Muscle of back (tissue), 11 donors: Measurements from ENCODE around the gene OTX1. TPM values are rescaled to one million over a fixed set of nuclear protein-coding genes. Genes with fewer than 3 reads are reported as not detected.
"Not testable (repeated sequence)": the region's sequence is repeated elsewhere in the genome, so short reads cannot be mapped to it uniquely, and the experiment has no call there.

ENCODE experiments used
- DNase-seq, 3 donors: peaks; one replicate each; pipeline versions ENCODE4 v3.0.0 to v3.0.0-alpha.2; 2013
- polyA plus RNA-seq, 10 donors: library from polyadenylated mRNA; unstranded; fragments of 120-200 nt; gene quantifications; one replicate each; pipeline ENCODE4 v1.2.1, GENCODE V29; 2013; ENCODE audit not compliant: insufficient read length in 10 of 10

Gene OTX1
- polyA plus RNA-seq, 10 donors, result 0.95 to 1.3 TPM; not detected in 8

DNA sequence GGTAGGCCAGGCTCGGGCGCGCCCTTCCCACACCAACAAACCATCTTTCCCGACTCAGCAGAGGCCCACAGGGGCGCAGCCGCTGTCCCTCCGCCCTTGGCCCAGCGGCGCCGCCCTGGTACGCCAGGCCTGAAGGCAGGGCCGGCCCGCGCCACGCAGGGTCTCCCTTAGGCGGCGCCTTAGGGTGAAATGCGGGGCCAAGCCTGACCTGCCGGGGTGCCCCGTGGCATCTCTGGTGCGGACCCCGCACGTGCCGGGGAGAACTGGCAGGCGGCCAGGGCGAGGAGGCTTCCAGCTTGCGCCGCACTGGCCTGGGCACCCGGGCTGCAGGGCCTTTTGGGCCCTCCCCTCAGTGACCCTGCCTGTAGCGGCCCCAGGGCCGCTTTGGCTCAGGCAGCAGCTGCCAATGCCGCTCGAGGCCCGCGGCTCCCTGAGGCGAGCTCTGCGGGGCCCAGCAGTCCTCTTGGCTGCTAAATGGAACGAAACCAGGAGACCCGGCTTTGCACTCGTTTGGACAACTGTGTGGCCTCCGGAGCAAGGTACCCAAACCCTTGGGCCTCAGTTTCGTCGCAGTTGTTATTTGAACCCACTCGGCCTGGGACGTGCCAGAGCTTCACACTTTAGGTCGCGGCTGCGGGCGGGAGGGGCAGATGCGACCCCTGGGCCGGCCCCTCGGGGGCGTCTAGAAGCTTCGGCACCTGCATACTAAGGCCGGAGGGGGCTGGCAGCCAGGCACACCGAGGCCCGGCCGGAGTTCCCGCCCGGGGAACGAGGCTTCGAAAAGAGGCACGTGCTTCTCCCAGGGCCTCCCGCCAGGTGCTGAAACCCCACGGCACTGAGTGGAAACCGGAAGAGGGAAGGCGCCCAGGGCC, 8.5 kb downstream of the OTX1 start:
- peak in 1 of 3 donors; percentile 76 for DNase-seq

- peak in 1 of 3 donors; percentile 84 for DNase-seq
Measured at GRCh38 chr2:63059793-63060471, 9.3 kb downstream of the OTX1 start.

GRCh38 chr2:63060472-63060991, 9.9 kb downstream of the OTX1 start:
- no peak for DNase-seq

DNA sequence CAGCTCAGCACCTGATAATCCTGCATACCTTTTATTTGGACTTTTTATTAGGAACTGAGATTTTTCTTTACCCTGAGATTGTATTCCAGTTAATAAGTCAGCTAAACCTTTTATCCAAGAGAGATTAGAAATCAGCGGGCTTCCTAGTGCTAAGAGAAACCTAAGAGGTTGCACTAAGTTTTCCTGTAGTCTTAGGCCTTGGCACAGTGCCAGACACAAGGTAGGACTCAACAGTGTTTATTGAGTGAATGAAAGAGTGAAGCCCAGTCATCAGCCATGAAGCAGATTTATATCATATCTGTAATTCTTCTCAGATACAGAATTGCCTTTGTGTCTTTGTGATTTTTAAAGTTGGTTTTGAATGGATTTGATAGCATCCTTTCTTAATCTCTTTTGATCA, 13.6 kb downstream of the OTX1 start:
- DNase-seq, result no peak

GRCh38 chr2:63064661-63065060, 14.0 kb downstream of the OTX1 start:
- no peak for DNase-seq

GRCh38 chr2:63066265-63066664, 15.6 kb downstream of the OTX1 start:
- peak in 1 of 3 donors; percentile 4 for DNase-seq

DNA sequence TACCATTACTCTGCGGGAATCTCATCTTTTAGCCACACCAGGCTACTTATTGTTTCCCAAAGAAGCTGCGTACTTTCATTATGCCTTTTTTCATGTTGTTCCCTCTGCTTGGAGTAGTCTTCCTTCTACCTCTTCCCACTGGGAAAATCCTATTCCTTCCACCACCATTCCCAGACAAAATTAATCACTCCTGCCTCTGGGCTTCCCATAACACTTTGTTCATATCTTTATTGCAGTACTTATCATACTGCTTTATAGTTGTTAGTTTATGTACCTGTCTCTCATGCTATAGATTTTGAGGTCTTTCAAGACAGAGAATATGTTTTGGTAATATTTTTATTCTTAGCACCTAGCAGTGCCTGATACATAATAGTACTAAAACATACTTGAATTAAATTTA, 16.2 kb downstream of the OTX1 start:
- DNase-seq, result no peak

GRCh38 chr2:63071664-63072063, 21.0 kb downstream of the OTX1 start:
- no peak for DNase-seq

DNA sequence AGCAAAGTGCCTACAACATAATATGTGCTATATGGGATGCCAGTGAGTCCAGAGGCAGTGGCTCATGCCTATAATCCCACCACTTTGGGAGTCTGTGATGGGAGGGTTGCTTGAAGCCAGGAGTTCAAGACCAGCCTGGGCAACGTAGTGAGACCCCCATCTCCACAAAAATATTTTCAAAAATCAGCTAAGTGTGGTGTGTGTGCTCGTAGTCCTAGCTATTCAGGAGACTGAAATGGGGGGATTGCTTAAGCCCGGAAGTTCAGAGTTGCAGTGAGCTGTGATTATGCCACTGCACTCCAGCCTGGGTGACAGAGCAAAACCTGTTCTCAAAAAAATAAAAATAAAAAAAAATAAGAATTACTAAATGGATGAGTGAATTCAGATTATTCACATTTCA, 23.4 kb downstream of the OTX1 start:
- DNase-seq, result no peak

- DNase-seq, result not testable (repeated sequence)
Measured at GRCh38 chr2:63074399-63074798, 23.8 kb downstream of the OTX1 start.

DNA sequence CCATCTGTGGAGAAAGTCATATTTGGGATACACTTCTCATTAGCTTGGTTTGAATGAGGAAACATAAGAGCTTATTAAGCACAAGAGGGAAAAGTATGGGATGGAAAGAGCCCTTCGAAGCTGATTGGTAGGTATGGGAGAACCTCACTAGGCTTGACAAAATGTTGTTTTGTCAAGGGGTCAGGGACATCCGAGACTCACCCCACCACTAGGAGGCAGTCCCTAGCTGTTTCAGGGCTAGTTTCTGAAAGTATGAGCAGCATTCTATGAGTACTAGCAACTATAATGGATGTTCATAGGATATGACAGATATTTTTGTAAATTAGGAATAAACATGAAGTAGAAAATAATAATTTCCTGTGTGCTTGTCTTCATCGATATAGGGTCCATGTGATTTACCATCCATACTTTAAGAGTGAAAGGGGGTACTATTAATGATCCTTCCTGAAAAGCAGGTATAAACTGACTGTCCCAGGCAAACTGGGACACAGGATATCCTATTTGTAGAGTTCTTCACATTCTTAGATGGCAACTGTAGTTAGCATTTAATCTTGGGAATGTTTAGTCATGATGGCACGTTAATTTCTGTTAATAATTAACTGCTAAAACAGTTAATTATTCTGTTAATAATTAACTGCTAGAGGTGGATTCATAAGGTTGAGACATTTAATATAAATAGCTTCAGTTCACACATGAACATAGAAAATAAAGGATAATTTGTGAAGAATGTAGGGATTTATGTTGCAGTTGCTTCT, 28.4 kb downstream of the OTX1 start:
- no peak for DNase-seq

GRCh38 chr2:63081404-63081803, 30.8 kb downstream of the OTX1 start:
- DNase-seq, result no peak

DNA sequence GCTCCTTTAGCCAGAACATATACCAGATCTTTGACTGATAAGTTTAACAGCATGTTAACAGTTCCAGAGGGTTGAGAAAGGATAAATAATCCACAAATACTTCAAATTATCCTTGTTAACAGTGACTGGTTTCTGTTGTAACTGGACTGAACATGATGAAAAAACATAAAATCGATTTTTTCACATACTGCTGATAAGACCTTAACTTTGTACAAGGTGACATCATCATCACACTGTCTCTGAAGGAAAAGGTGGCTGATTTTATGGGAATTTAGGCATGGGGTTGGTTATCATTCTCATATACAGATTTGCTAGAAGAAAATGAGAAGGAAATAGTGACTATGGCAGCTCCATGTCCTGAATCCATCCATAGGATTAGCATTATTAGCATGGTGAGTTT, 36.1 kb downstream of the OTX1 start:
- no peak for DNase-seq

DNA sequence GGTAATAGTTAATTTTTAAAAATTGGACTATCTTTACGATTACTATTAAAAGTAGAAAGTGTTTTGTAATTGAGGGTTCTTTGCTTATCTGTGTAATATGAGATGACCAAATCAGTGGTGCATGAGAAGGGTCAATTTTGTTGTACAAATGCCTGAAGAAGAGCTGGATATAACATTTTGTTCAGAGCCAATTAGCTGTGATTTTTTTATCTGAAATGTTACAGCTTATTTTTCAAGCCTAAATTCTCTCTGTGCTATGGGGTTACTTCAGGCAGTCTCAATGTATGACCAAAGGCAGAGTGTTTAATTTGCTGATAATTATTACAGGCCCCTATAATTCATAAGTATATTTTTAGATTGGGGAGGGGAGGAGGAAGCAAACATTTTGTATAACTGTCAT, 41.8 kb downstream of the OTX1 start:
- DNase-seq, result no peak

DNA sequence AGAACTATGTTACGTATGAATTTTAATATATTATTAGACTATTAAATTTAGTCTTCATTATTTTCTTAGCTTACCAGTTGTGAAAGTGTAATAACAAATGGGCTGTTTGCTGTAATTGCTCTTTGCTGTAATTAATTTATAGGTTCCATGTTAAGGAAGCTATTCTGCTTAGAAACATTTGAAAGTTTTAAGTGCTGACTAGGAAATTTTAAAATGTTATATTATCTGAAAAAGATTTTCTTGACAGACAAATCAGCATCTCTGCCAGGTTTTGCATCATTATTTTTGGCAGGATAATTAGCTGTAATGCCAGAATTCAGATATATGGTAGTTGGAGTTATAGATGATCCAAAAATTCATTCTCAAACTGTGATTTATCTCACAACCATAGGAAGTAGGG, 42.2 kb downstream of the OTX1 start:
- peak in 1 of 3 donors; percentile 2 for DNase-seq

DNA sequence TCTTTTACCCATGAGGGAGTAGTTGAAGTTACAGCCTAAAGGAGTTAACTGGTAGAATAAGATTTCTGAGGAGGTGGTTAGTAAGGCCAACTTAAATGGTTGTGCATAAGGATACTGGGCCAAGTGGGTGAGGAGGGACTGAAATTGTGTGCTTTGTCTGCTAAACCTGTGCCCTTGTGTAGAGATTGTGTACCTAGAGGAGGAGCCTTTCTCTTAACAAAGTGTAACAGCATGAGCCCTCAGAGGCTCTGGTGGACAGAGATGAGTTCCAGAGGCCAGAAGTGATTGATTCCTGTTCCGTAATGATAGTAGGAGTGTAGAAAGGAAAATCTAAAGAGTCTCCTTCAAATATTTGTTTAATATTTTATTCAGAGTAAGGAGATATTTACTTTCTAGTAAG, 42.9 kb downstream of the OTX1 start:
- DNase-seq, result peak in 1 of 3 donors; percentile 0

GRCh38 chr2:63096491-63096890, 45.9 kb downstream of the OTX1 start:
- no peak for DNase-seq

- no peak for DNase-seq
Measured at GRCh38 chr2:63099032-63099431, 48.4 kb downstream of the OTX1 start.

GRCh38 chr2:63101954-63102353, 51.3 kb downstream of the OTX1 start:
- DNase-seq, result no peak

DNA sequence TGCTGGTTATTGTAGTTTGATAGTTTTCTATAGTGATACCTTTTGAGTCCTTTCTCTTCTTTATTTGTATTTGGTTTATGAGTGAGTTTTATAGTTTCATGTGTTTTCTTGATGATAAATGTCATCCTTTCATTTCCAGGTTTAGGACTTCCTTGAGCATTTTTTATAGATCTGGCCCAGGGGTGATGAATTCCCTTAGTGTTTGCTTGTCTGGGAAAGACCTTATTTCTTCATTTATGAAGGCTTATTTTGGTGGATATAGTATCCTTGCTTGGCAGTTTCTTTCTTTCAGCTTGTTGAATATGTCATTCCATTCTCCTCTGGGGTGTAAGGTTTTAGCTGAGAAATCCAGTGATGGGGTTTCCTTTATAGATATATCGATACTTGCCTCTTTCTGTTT, 53.9 kb downstream of the OTX1 start:
- DNase-seq, result no peak
